HG03139 (cell line): Measurements from ENCODE around the gene NPHP4.

ENCODE experiments used
- ATAC-seq: cut with Tn5 transposase; IDR thresholded peaks from one replicate; pipeline ENCODE4 v1.9.1; 2021; ENCODE audit not compliant: unreplicated experiment

The NPHP4 gene

DNA sequence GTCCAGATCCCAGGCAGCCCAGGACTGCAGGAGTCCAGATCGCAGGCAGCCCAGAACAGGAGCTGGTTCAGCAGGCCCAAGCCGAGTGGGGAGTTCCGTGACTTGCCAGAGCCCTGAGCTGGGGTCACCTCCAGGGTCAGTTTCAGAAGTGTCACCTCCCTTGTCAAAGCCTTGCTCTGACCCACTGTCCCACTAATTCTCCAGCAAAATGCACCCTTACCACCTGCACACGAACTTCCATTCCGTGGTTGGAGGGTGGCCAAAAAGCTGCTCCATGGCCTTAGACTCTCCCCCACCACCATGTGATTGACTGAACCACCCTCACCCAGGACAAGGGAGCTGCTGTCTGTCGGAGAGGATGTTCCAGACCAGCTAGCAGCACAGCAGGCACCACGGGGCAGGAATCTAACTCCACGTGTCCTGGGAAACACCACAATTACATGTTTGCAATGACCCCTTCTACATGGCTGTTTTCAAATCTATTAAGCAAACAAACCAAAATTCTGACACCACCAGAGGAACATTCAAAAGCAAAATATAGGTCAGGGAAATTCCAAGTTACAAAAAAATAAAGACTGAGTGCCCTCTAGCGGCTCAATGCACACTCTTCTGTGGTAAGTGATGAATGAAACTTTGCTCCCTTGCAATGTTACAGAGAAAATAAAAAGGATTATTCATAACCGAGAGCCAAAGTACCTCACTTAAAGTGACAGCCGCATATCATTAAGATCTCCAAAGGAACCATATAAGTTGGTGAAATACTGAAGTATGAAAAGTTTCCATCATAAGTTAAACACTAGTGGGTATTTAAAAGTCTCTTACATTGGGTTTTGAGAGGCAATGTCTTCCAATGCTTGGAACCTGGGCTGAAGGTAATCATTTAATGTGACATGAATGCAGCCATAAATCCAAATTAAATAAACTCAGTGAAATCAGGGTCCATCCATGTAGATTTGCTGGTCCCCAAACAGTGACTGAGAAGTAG lies 76.3 kb downstream of the NPHP4 start:
- no peak for ATAC-seq

DNA sequence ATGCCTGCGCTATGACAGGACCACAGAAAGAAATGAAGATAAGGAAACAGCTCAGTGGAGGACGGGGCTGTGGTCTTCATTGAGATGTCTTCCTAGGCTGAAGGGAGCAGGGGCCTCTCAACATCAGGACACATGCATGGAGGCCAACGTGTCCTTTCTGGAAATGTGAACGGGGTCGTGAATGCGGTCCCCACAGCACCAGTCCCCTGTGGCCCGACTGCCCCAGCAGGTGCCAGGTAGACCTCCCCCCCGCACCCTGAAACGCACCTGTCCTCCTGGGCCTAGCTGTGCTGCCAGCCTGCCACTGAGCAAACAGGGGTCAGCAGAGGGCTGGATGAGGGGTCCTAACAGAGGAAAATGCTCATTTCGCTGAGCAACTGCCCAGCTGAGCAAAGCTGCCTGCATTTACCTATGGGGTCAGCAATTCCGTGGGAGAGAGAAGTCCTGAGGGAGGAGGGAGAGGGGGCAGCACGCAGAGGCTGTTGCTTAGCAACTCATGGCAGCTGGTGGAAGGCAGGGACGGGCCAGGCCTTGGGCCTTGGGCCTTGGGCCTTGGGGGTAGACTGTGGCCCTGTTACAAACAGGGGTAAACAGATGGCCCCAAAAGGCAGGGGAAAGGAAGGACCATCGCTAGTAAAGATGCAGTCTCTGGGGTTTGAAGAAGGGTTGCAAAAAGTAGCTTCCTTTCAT lies 77.4 kb downstream of the NPHP4 start:
- no peak for ATAC-seq

GRCh38 chr1:5913876-5914275 lies 78.3 kb downstream of the NPHP4 start:
- no peak for ATAC-seq

GRCh38 chr1:5913078-5913845 lies 79.0 kb downstream of the NPHP4 start:
- ATAC-seq = no peak

- ATAC-seq = no peak
These were observed 80.4 kb downstream of the NPHP4 start for GRCh38 chr1:5911871-5912271.

DNA sequence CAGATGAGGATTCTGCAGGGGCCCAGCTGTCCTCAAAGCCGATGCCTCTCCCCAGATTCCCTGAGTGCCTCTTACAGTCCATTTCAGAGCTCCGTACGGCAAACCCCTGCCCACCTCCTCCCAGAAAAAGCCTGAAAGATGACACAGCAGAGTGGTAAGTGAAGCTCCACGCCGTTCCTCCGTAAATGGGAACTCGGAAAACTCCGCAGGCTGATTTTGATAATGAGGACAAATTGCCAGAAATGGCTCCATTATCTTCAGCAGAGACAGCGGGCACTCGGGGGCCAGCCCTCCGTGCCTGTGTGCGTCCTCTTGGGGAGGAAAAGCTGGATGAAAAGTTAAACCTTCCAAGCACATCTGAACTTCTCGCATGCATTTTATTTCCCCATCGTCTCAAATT lies 81.1 kb downstream of the NPHP4 start:
- ATAC-seq = no peak

- no peak for ATAC-seq
These were observed 81.6 kb downstream of the NPHP4 start for GRCh38 chr1:5910666-5911065.

GRCh38 chr1:5910276-5910620 lies 82.0 kb downstream of the NPHP4 start:
- no peak for ATAC-seq

DNA sequence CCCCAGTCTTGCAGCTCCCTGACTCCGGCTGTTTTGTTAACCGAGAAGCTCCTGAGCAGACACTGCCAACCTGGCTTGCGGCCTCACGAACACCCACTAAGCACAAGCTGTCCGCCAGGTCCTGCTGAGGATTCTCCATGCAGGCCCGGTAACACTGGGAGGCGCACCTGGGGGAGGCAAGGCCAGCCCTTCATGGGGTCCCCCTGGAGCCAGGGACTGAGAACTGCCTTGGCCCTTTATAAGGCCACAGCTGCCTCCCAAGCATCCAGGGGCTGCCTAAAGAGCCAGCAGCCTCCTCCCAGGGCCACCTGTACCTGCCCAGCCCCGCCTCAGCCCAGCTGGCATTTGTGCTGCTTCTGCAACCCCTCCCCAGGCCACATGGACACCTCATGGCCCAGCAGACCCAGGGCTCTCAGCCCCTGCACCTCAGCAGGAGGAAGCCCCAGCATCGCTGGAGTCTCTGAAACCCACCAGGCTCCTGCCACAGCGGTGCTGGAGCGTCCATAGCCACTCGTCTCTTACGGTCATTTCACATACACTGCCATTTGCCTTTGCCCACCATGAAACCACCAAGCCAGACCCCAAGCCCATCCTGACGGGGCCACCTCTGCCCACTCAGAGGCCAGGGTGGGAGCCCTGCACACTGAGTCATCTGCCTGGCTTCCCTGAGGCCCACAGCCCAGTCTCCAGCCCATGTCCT lies 82.5 kb downstream of the NPHP4 start:
- no peak for ATAC-seq

- ATAC-seq = no peak
These were observed 83.5 kb downstream of the NPHP4 start for GRCh38 chr1:5908461-5909375.

- ATAC-seq = no peak
These were observed 84.3 kb downstream of the NPHP4 start for GRCh38 chr1:5907966-5908365.

DNA sequence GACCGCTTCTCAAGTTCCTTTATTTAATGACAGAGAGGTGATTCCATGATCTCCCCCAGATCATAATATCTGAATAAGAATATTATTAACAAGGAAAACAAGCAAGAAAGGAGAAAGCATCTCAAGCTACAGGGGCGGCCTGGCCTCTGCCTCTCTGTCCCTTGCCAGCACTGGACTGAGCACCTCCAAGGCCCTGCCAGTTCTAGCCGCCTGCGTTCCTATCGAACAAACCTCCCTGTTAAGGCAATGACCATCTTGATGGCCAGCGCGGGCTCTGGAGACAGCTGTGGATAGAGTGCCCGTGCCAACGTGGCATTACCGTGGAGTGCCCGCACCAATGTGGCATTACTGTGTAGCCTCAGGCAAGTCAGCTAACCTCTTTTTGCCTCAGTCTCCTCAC lies 84.8 kb downstream of the NPHP4 start:
- ATAC-seq = no peak

DNA sequence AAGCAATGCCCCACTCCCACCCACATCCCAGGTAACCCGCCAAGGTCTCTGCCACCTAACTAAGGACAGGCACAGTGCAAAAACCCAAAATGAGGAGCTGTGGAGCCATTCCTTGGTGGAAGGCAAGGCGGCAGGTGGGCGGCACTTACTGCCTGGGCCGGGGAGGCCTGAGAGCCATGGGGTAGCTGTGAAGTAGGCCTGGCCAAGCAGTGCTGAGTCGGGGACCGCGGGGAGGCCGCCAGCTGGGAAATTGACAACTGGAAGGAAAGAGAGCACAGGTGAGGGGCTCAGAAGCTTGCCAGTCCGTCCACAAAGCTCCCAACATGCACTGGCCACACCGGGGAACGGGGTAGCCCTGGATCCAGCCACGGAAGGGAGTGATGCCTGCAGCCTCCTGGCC lies 85.3 kb downstream of the NPHP4 start:
- ATAC-seq = no peak

GRCh38 chr1:5906116-5906515 lies 86.1 kb downstream of the NPHP4 start:
- ATAC-seq = no peak

DNA sequence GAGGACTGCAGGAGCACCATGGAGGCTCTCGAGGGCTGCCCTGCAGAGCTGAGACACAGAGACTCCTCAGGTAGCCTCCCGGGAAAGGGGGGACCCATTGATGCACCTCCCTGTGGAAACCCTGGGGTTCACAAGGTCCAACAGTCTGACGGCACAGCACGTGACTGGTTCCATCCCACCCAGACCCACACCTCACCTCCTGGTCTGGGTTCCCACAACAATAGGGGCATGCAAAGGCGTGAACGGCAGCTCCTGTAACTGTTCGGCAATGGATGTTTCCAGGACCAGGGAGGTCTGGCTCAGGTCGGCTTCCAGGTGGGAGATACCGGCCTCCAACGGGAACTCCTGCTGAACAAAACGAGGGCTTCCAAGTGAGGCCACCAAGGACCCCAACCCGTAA lies 86.8 kb downstream of the NPHP4 start:
- no peak for ATAC-seq

DNA sequence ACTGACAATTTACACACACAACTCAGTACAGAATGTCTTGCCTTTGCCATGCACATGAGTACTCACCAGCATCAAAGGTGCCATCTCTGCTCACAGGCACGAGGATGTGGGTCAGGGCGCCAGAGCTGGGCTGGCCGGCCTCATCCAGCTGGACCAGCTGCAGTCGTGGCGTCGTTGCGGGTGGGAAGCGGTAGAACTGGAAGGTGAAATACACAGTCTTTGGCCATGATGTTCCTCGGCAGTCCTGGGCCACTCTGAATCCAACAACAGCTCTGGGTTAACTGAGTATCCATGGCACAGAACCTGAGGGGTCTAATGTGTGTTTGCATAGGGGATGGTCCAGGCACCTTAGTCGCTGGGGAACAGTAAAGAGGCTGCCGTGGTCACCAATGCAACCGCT lies 87.7 kb downstream of the NPHP4 start:
- no peak for ATAC-seq

DNA sequence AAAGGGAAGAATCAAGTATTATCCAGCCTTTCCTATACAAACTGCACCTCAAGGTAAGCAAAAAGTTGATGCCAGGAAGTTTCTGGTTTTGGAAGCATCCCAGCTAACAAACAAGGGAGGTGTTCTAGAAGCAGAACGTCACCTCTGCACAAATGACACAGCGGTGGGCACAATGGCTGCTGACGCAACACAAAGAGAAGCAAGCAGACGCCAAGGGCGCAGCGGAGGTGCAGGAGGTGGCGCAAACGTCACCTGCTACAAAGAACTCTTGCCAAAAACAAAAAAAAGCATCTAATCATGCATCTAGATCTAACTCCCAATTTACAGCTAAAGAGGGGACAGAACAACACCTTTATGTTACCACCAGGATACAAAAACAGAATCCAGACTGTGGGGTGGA lies 88.5 kb downstream of the NPHP4 start:
- ATAC-seq = no peak

DNA sequence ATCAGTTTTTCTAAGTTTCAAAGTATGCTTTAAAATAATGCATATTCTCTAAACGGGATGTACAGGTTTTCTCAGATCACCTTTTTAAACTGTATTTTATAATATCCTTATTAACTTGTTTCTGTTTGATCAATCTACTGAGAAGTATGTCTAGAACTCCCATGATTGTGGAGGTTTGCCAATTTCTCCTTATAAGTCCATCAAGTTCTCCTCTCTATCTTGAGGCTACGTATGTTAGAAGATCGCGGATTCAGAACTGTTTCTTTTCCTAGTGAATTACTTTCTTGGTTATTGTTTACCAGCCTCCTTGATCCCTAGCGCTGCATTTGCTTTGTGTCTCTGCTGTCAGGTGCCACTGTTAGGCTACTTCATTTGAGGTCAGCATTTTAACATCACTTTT lies 89.2 kb downstream of the NPHP4 start:
- no peak for ATAC-seq

DNA sequence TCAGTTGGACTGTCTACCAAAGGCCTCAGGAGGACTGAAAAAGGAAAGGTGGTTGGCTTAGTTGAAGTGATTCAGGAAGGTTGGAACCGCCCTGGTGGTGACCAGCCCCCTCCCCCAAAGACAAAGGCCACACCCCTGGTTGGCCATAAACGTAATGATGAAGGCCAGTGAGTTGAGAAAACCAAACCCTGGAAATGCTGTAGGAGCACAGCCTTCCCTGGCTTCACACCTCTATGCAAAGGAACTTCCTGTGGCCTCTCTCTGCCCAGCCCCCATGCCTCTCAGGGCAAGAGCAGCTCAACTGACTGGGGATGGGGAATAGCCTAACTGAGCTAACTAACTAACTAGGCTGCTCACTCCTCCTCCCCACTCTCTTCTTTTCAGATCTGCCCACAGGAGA lies 90.4 kb downstream of the NPHP4 start:
- ATAC-seq = no peak

DNA sequence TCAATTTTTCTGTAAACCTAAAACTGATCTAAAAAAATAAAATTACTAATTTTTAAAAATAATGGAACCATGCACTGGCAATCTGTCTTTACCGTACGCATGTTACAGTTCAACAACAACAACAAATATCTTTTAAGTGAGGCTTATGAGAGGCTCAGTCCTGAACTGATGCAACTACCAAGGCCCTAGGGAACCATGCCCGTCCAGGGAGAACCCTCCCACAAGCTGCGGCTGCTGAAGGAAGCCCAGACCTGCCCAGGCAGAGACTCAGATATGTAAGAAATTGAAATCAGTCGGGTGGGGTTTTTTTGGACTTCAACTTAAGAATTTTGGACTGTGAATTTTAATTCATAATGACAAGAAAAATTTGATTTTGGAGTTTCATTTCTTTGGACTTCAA lies 91.1 kb downstream of the NPHP4 start:
- ATAC-seq = no peak
